Measurements from ENCODE around the gene MEF2D. TPM values are rescaled to one million over a fixed set of nuclear protein-coding genes. Genes with fewer than 3 reads are reported as not detected.

MEF2D gene
- total RNA-seq: 100 to 1,000 TPM in 2 of 5 donors, 10 to 100 TPM in 3; 60.7 to 133 (median 79.3) TPM
- total RNA-seq (2013): 24.5 TPM
- 21.0 to 227 (median 55.2) reads per million in 29 experiments for total RNA-seq

DNA sequence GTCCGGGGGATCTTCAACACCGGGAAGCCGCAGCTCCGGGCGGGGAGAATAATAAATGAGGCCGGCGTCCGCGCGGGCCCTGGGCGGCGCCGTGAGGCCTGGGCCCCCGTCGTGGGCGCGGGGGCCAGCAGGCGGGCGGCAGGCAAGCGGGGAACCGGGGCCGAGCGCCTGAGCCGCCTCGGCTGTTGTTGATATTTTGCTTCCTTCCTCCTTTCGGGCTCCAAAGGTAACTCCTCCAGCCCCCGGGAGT, at the start of gene MEF2D:
MEF2D (minus strand) TSS at position 233 of the 250 bp plus-strand sequence. CDS start 17,483 bp downstream, outside the sequence.
- Histone ChIP-seq H3K36me3 (ENCODE audit: control insufficient read depth in 2 of 2, extremely low read depth in 1 of 2, insufficient read depth in 1 of 2, low read length in 1 of 2) (peaks cover 0 to 3% of the 10 kb centered on the region in 2 donors), H3K9me3 (no peaks in the 10 kb centered on the region), H3K4me1 (ENCODE audit: control insufficient read depth in 1 of 2, extremely low read depth in 1 of 2, insufficient read depth in 2 of 2, low read length in 2 of 2) (peaks cover 51 to 84% of the 10 kb centered on the region in 2 experiments), H3K27me3 (replicated peaks in 1 of 2; ENCODE audit: control insufficient read depth in 2 of 2, extremely low read depth in 1 of 2, insufficient read depth in 2 of 2, low read length in 1 of 2) (no peaks in the 10 kb centered on the region), H3K4me3 (ENCODE audit: control insufficient read depth in 1 of 2, extremely low read depth in 1 of 2, low read length in 1 of 2) (peak within 1 kb of the TSS; percentile 87 to 93), H3K27ac (ENCODE audit: low read length) (peak within 1 kb of the TSS; percentile 97)
- CTCF ChIA-PET: interaction anchor here (0.5 to 5.4 kb wide), 16 partner anchors 8 to 228 kb away, joined by 3 to 51 read pairs (median 6); partner anchors contain the start of genes ISG20L2 (in 1 of the 2), METTL25B (in 1 of the 2) and TTC24 (in 1 of the 2)
- POLR2A ChIA-PET: interaction anchor here (0.6 to 1.9 kb wide), 5 partner anchors 10 to 316 kb away, joined by 3 to 14 read pairs (median 14); no protein-coding TSS in a partner anchor
- Mint-ChIP-seq H3K4me1 (peaks cover 67 to 79% (median 76%) of the 10 kb centered on the region in 3 donors), H3K27me3 (no peaks in the 10 kb centered on the region), H3K27ac (peak within 1 kb of the TSS; percentile 97 to 99), H3K4me3 (peak within 1 kb of the TSS; percentile 82 to 92 (median 90)), H3K9me3 (no peaks in the 10 kb centered on the region), H3K36me3 (peaks cover 2% of the 10 kb centered on the region)
- 0% methylated on average over 27 of the region's 27 CpGs for WGBS (ENCODE audit: insufficient coverage)
- no peak for DNase-seq
- no peak for ATAC-seq (replicated peaks in 1 of 4)

DNA sequence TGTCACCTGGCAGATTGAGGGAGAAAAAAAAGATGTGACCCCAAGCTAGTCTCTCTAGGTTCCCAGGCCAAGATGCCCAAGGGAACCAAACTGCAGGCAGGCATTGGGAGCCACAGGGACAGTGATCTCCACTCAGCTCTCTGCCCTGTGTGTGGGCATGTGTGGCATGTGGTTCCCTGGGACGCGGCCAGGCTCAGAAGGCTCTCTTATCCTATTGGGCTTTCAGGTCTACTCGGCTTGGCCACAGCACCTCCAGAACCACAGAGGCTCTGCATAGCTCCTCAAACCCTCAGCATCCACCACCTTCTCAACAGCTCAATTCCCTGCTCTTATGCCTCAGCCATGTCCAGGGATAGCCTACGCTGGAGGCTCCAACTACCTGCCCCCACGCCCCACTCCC, 49.8 kb upstream of the MEF2D start:
- no peaks in the 10 kb centered on the region for H3K36me3 ChIP-seq (ENCODE audit: control insufficient read depth in 2 of 2, extremely low read depth in 1 of 2, insufficient read depth in 1 of 2, low read length in 1 of 2)
- ATAC-seq (replicated peaks in 1 of 4) (no peak), DNase-seq (no peak)
- Mint-ChIP-seq H3K27ac (no peak overlapping the region), H3K4me3 (no peak overlapping the region), H3K36me3 (peaks cover 2% of the 10 kb centered on the region), H3K9me3 (no peaks in the 10 kb centered on the region), H3K27me3 (no peaks in the 10 kb centered on the region), H3K4me1 (peaks cover 0 to 8% (median 2%) of the 10 kb centered on the region in 3 donors)
- ChIA-PET CTCF (interaction anchor here in 1 of 2 donors (0.8 kb wide), 1 partner anchor 28 kb away, joined by 4 read pairs; no protein-coding TSS in a partner anchor), POLR2A (no interaction called here)
- H3K4me3 ChIP-seq (ENCODE audit: control insufficient read depth in 1 of 2, extremely low read depth in 1 of 2, low read length in 1 of 2): no peak overlapping the region
- 100% methylated on average over 3 of the region's 5 CpGs for WGBS (ENCODE audit: insufficient coverage)
- peaks cover 0 to 3% of the 10 kb centered on the region in 2 experiments for H3K27me3 ChIP-seq (replicated peaks in 1 of 2; ENCODE audit: control insufficient read depth in 2 of 2, extremely low read depth in 1 of 2, insufficient read depth in 2 of 2, low read length in 1 of 2)
- no peak overlapping the region for H3K27ac ChIP-seq (ENCODE audit: low read length)
- H3K9me3 ChIP-seq: no peaks in the 10 kb centered on the region
- no peaks in the 10 kb centered on the region for H3K4me1 ChIP-seq (ENCODE audit: control insufficient read depth in 1 of 2, extremely low read depth in 1 of 2, insufficient read depth in 2 of 2, low read length in 2 of 2)

DNA sequence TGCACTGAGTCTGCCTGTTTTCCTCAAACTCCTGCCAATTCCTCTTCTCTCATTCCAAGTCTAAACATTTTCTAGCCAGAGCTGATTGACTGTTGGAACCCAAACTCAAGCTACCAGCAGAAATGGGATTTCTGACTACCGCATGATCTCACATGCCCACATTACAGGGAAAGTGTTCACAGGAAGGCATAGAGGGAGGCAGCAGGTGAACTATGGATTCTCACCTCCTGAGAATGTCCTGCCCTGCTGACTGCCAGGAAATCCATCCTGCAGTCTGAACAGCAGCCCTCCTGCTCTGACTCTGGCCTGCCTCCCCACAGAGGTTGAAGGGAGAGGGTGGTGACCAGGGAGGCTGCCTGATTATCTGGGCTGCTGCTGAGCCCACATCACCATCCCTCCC, 49.3 kb upstream of the MEF2D start:
- no peak for DNase-seq
- Mint-ChIP-seq H3K4me3 (no peak overlapping the region), H3K27me3 (no peaks in the 10 kb centered on the region), H3K27ac (no peak overlapping the region), H3K9me3 (no peaks in the 10 kb centered on the region), H3K36me3 (peaks cover 2% of the 10 kb centered on the region), H3K4me1 (peaks cover 0 to 8% (median 2%) of the 10 kb centered on the region in 3 donors)
- no peak for ATAC-seq (replicated peaks in 1 of 4)
- Histone ChIP-seq H3K27ac (ENCODE audit: low read length) (no peak overlapping the region), H3K36me3 (ENCODE audit: control insufficient read depth in 2 of 2, extremely low read depth in 1 of 2, insufficient read depth in 1 of 2, low read length in 1 of 2) (no peaks in the 10 kb centered on the region), H3K27me3 (replicated peaks in 1 of 2; ENCODE audit: control insufficient read depth in 2 of 2, extremely low read depth in 1 of 2, insufficient read depth in 2 of 2, low read length in 1 of 2) (peaks cover 0 to 3% of the 10 kb centered on the region in 2 experiments), H3K4me3 (ENCODE audit: control insufficient read depth in 1 of 2, extremely low read depth in 1 of 2, low read length in 1 of 2) (no peak overlapping the region), H3K9me3 (no peaks in the 10 kb centered on the region), H3K4me1 (ENCODE audit: control insufficient read depth in 1 of 2, extremely low read depth in 1 of 2, insufficient read depth in 2 of 2, low read length in 2 of 2) (no peaks in the 10 kb centered on the region)
- 100% methylated on average over 1 of the region's 1 CpG for whole genome bisulfite sequencing (ENCODE audit: insufficient coverage)
- ChIA-PET POLR2A (no interaction called here), CTCF (no interaction called here)

DNA sequence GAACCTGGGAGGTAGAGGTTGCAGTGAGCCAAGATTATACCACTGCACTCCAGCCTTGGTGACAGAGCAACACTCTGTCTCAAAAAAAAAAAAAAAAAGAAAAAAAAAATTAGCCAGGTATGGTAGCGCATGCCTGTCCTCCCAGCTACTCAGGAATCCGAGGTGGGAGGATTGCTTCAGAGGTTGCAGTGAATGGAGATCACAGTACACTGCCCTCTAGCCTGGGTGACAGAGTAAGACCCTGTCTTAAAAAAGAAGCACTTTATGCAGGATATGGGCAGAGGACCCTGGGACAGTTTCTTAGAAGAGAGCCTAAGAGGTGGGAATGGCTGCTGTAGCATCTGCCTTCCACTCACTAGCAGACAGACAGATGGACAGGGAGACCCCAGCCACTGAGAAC, 48.8 kb upstream of the MEF2D start:
- Mint-ChIP-seq H3K4me1 (peaks cover 0 to 8% (median 2%) of the 10 kb centered on the region in 3 donors), H3K27ac (peak overlapping the region in 1 of 2 donors; percentile 23), H3K9me3 (no peaks in the 10 kb centered on the region), H3K36me3 (peaks cover 2% of the 10 kb centered on the region), H3K4me3 (no peak overlapping the region), H3K27me3 (no peaks in the 10 kb centered on the region)
- H3K4me3 ChIP-seq (ENCODE audit: control insufficient read depth in 1 of 2, extremely low read depth in 1 of 2, low read length in 1 of 2): no peak overlapping the region
- peaks cover 0 to 3% of the 10 kb centered on the region in 2 experiments for H3K27me3 ChIP-seq (replicated peaks in 1 of 2; ENCODE audit: control insufficient read depth in 2 of 2, extremely low read depth in 1 of 2, insufficient read depth in 2 of 2, low read length in 1 of 2)
- no peaks in the 10 kb centered on the region for H3K9me3 ChIP-seq
- no peaks in the 10 kb centered on the region for H3K36me3 ChIP-seq (ENCODE audit: control insufficient read depth in 2 of 2, extremely low read depth in 1 of 2, insufficient read depth in 1 of 2, low read length in 1 of 2)
- DNase-seq (peak in 1 of 35 experiments; percentile 17), ATAC-seq (replicated peaks in 1 of 4) (no peak)
- CTCF ChIA-PET: interaction anchor here in 1 of 2 donors (0.6 kb wide), 1 partner anchor 63 kb away, joined by 3 read pairs; no protein-coding TSS in a partner anchor
- no peak overlapping the region for H3K27ac ChIP-seq (ENCODE audit: low read length)
- POLR2A ChIA-PET: no interaction called here
- no peaks in the 10 kb centered on the region for H3K4me1 ChIP-seq (ENCODE audit: control insufficient read depth in 1 of 2, extremely low read depth in 1 of 2, insufficient read depth in 2 of 2, low read length in 2 of 2)
- WGBS (ENCODE audit: insufficient coverage): 100% methylated on average over 2 of the region's 2 CpGs

DNA sequence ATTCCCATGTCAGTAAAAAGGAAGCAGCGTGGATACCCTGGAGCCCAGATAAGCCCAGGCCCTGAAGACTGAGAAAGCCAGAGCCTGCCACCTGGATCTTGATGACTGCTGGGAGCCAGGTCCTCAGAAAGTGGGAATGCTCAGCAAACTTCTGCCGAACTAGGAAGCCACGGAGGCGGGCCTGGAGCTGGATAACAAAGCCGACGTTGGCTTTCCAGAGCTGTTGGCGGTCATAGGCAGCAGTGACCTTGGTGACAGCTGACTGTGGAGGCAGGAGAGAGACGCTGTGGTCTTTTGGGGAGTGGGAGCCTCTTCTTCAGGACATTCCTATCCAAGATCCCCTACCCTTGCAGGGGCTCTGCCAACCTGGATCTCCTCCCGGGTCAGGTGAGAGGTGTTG, 47.4 kb upstream of the MEF2D start:
- Mint-ChIP-seq H3K27me3 (no peaks in the 10 kb centered on the region), H3K36me3 (no peaks in the 10 kb centered on the region), H3K9me3 (no peaks in the 10 kb centered on the region), H3K4me3 (no peak overlapping the region), H3K4me1 (peaks cover 0 to 5% (median 0%) of the 10 kb centered on the region in 3 donors), H3K27ac (no peak overlapping the region)
- DNase-seq (no peak), ATAC-seq (replicated peaks in 1 of 4) (no peak)
- Histone ChIP-seq H3K27ac (ENCODE audit: low read length) (no peak overlapping the region), H3K27me3 (replicated peaks in 1 of 2; ENCODE audit: control insufficient read depth in 2 of 2, extremely low read depth in 1 of 2, insufficient read depth in 2 of 2, low read length in 1 of 2) (peaks cover 0 to 3% of the 10 kb centered on the region in 2 experiments), H3K36me3 (ENCODE audit: control insufficient read depth in 2 of 2, extremely low read depth in 1 of 2, insufficient read depth in 1 of 2, low read length in 1 of 2) (no peaks in the 10 kb centered on the region), H3K9me3 (no peaks in the 10 kb centered on the region), H3K4me1 (ENCODE audit: control insufficient read depth in 1 of 2, extremely low read depth in 1 of 2, insufficient read depth in 2 of 2, low read length in 2 of 2) (no peaks in the 10 kb centered on the region), H3K4me3 (ENCODE audit: control insufficient read depth in 1 of 2, extremely low read depth in 1 of 2, low read length in 1 of 2) (no peak overlapping the region)
- ChIA-PET POLR2A (no interaction called here), CTCF (no interaction called here)
- WGBS (ENCODE audit: insufficient coverage): 98% methylated on average over 4 of the region's 9 CpGs

DNA sequence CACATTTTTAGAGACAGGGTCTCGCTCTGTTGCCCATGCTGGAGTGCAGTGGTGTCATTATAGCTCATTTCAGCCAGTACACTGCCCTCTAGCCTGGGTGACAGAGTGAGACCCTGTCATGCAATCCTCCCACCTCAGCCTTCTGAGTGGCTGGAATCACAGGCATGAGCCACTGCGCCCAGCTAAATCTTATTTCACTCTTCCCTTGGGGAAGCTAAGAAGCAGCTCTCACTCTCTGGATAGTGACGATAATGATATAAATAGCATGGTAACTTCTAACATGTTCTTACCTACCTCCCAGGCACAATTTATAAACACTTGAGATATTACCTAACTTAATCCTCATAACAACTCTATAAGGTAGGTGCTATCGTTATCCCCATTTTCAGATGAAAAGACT, 46.9 kb upstream of the MEF2D start:
- H3K27ac ChIP-seq (ENCODE audit: low read length): no peak overlapping the region
- peaks cover 0 to 4% (median 0%) of the 10 kb centered on the region in 3 donors for H3K4me1 Mint-ChIP-seq
- H3K36me3 Mint-ChIP-seq: no peaks in the 10 kb centered on the region
- H3K27me3 ChIP-seq (replicated peaks in 1 of 2; ENCODE audit: control insufficient read depth in 2 of 2, extremely low read depth in 1 of 2, insufficient read depth in 2 of 2, low read length in 1 of 2): peaks cover 0 to 3% of the 10 kb centered on the region in 2 experiments
- no peaks in the 10 kb centered on the region for H3K36me3 ChIP-seq (ENCODE audit: control insufficient read depth in 2 of 2, extremely low read depth in 1 of 2, insufficient read depth in 1 of 2, low read length in 1 of 2)
- 88% methylated on average over 1 of the region's 4 CpGs for WGBS (ENCODE audit: insufficient coverage)
- ChIA-PET POLR2A (no interaction called here), CTCF (no interaction called here)
- DNase-seq (no peak), ATAC-seq (replicated peaks in 1 of 4) (no peak)
- no peak overlapping the region for H3K27ac Mint-ChIP-seq
- H3K4me3 Mint-ChIP-seq: no peak overlapping the region
- H3K27me3 Mint-ChIP-seq: no peaks in the 10 kb centered on the region
- no peak overlapping the region for H3K4me3 ChIP-seq (ENCODE audit: control insufficient read depth in 1 of 2, extremely low read depth in 1 of 2, low read length in 1 of 2)
- H3K4me1 ChIP-seq (ENCODE audit: control insufficient read depth in 1 of 2, extremely low read depth in 1 of 2, insufficient read depth in 2 of 2, low read length in 2 of 2): no peaks in the 10 kb centered on the region
- H3K9me3 ChIP-seq: no peaks in the 10 kb centered on the region
- H3K9me3 Mint-ChIP-seq: no peaks in the 10 kb centered on the region

All from T-cell (primary cell).